GM21381 (cell line): Measurements from ENCODE around the gene COLEC11.
"Not testable (repeated sequence)": the region's sequence is repeated elsewhere in the genome, so short reads cannot be mapped to it uniquely, and the experiment has no call there.

Experiments used
- ATAC-seq: cut with Tn5 transposase; IDR thresholded peaks from one replicate; pipeline ENCODE4 v1.9.1; 2021; ENCODE audit warnings: mild to moderate bottlenecking, moderate library complexity; ENCODE audit not compliant: unreplicated experiment

COLEC11 gene

DNA sequence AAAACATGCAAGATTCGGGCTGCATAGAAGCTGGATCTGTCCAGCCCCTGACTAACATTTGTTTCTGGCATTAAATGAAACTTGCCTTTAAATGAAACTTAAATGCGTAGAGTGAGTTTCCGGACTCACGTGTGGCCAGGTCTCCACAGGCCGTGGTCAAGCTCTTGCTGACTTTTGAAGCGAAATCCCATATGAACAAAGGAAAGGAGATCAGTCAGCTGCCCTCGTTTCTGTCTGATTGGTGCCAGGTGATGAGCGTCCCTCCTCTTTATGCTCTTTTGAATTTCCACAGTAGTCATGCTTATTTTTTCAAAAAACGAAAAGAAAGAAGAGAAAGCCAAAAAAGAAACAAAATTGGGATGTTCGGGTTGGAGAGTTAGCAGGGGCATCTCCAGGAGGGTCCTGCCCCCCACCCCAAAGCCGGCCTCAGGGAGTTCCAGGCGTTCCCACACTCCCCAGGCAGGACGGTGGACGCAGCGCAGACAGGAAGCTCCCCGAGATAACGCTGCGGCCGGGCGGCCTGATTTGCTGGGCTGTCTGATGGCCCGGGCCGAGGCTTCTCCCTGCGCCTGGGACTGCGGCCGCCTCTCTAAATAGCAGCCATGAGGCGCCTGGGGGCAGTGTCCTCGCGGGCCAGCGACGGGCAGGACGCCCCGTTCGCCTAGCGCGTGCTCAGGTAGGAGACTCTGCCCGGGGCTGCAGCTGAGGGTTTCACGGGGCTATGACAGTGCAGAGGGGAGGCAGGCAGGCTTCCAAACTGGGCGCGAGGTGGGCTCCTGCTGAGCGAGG is at the start of gene COLEC11:
COLEC11 (plus strand) TSS at position 620 of the 789 bp plus-strand sequence. CDS start 9,229 bp downstream, outside the sequence.
- ATAC-seq: no peak

DNA sequence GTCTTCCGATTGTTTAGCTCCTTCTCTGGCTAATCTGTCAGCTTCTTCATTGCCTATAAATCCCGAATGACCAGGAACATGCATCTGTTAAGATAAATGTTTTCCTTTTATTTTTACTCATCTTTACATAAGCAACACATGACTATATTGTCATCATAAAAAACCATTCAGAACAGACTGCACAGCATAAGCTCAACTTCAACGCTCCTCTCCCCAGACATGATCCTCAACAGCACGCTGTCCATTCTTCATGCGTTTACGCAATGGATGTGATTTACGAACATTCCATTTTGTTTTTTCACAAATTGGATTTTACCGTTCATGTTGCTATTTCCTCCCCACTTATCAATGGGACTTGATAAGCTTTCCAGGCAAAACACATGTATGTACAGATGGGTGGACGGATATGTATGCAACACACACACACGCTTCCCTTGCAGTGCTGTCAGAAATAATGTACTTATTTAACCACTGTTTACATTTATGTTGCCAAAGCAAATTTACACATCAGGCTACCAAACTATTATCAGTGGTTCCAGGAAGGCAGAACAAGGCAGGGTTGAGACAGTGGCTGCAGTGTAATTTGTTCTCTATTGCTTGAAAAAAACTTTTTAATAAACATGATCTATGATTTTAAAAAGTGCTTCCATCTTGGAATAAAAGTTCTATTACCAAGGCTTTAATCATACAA is 49.0 kb upstream of the COLEC11 start:
- ATAC-seq: no peak

- no peak for ATAC-seq
Measured at GRCh38 chr2:3547915-3548314, 47.0 kb upstream of the COLEC11 start.

DNA sequence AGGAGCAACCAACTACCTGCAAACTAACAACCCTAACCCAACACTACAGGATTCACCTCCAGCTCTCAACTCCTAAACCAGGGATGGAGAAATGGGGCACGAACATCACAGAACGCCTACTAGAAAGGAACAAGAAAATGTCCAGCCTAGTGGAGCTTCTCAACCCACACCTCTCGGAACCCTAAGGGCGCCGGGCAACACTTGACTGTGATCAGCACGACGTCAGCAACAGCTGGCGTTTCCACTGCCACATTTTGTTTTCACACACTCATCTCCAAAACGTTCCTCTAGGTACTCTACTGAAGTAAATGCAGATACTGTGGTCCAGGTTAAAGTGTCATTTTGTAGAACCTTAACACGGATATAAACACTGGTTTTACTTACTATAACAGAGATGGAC is 41.0 kb upstream of the COLEC11 start:
- no peak for ATAC-seq

- ATAC-seq: peak; percentile 20
Measured at GRCh38 chr2:3557639-3558204, 37.2 kb upstream of the COLEC11 start.

DNA sequence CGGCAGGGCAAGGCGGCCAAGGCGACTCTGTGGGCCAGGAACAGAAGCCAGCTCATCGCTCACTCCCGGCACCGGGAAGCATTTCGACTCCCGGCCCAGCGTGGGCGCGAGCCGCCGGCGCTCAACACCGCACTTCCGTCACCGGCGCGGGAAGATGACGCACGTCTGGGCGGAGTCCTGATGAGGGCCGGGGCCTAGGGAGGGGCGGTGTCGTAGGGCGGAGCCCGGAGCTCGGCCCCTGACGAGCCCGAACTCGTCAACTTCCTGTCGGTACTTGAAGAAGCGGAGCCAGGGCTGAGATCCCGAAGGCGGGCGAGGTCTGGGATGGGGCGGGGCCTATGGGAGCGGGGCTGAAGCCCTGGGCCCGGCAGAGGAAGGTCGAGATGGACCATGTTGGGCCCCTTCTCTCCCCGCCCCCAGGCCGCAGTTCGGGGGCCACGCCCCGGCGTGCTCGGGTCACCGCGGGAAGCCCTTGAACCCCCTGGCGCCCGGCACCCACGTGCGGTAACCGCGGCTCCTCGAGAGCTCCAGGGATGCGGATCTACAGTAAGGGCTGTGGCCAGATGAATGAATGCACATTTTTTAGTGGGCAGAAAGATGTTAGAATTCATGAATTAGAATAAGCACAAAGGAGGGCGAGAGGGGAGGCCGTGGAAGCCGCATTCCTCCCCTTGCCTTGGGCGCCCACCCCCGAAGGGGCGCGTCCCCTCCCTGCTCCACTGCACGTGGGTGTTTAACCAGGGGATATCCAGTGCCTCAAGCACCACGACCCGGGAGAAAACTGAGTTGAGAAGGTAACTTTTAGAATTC is 36.5 kb upstream of the COLEC11 start, which contains the start of gene RNASEH1:
RNASEH1 (minus strand) TSS at position 129 of the 810 bp plus-strand sequence; CDS start at position 56, 73 bp downstream.
- ATAC-seq: peak; percentile 95

- peak; percentile 49 for ATAC-seq
Measured at GRCh38 chr2:3563521-3563976, 31.4 kb upstream of the COLEC11 start.

DNA sequence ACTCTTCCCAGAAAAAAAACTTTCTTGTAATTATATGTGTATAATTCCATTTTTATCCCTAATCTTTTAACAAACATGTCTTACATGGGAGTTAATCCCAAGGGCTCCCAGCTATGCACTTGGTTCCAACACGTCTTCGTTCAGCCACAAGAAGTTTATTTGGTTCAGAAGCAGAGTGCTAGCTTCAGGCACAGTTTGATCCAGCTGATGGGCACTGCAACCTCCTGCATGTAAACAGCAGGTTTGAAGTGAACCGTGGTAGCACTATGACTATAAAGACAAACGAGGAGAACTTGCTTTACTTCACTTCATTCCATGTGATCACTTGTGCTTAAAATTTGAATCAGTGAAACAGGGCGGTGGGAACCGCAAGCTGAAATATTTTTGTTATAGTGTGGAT is 29.8 kb upstream of the COLEC11 start:
- no peak for ATAC-seq

DNA sequence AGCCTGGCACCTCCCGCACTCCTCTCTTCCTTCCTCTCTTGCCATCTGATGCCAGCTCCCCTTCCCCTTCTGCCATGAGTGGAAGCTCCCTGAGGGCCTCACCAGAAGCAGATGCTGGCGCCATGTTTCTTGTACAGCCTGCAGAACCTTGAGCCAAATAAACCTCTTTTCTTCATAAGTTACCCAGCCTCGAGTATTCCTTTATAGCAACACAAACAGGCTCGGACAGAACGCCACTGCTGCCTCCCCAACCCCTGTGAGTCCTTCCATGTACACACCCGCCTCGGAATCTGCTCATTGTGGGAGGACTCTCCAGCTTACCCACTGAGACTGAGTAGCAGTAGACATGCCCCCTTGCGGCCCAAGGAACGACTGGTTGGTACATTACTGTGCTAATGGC is 28.1 kb upstream of the COLEC11 start:
- ATAC-seq: no peak

DNA sequence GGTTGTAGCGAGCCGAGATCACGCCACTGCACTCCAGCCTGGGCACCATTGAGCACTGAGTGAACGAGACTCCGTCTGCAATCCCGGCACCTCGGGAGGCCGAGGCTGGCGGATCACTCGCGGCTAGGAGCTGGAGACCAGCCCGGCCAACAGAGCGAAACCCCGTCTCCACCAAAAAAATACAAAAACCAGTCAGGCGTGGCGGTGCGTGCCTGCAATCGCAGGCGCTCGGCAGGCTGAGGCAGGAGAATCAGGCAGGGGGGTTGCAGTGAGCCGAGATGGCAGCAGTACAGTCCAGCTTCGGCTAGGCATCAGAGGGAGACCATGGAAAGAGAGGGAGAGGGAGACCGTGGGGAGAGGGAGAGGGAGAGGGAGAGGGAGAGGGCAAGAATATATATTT is 25.3 kb upstream of the COLEC11 start:
- ATAC-seq: not testable (repeated sequence)

GRCh38 chr2:3571284-3571683 is 23.6 kb upstream of the COLEC11 start:
- ATAC-seq: no peak

DNA sequence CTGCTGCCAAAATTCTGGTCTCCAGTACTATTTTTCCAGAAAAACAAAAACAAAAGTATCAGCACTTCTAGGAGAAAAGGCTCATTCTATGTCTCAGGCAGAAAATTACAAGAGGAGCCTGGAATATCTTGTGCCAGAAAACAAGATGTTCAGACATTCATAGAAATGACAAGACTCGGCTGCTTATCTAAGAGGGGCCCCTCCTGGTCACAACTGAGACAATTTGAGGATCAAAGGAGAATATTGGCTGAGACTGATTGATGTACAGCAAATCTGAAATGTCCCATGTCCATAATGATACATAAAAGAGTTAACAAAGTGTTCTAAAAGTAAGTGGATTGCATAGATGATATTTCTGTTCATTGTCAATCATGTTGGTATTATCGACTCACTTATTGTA is 22.3 kb upstream of the COLEC11 start:
- ATAC-seq: no peak

- ATAC-seq: no peak
Measured at GRCh38 chr2:3574155-3574554, 20.8 kb upstream of the COLEC11 start.

- peak; percentile 26 for ATAC-seq
Measured at GRCh38 chr2:3575534-3576262, 19.2 kb upstream of the COLEC11 start.

- not testable (repeated sequence) for ATAC-seq
Measured at GRCh38 chr2:3576263-3576630, 18.7 kb upstream of the COLEC11 start.

DNA sequence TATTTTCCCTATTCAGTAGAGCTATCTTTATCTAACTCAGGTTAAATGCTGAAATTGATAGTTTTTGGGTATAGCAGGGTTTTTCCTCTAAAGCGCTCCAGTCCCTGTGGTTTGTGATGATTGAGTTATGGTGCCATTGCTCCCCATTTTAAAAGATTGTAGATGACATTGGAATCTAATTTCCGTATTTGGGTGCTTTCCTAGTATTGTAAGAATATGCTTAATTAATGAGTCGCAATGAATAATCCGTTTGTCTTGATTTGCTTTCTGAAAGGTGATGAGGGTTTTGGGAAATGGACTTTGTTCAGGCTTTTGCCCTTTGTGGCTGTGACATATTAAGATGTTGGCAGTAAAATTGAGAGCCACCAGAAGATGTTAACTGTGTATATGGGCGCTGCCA is 15.9 kb upstream of the COLEC11 start:
- no peak for ATAC-seq

DNA sequence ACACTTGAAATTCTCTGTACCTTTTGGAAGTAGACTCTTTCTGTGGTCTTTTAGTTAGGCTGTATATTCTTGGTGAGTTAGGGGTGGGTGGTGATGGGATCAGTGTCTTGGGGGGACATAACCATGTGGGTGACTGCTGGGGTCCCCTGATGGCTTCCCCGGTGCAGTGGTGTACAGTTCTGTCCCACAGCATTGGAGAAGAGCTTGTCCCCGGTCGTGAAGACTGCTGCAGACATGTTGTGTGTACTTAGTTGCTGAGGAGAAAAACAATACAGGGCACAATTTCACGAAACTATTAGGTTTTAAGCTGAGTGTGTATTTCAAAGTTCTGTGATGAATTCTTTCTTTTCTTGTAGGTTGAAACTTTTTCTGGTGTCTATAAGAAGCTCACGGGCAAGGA is 14.5 kb upstream of the COLEC11 start:
- ATAC-seq: no peak

DNA sequence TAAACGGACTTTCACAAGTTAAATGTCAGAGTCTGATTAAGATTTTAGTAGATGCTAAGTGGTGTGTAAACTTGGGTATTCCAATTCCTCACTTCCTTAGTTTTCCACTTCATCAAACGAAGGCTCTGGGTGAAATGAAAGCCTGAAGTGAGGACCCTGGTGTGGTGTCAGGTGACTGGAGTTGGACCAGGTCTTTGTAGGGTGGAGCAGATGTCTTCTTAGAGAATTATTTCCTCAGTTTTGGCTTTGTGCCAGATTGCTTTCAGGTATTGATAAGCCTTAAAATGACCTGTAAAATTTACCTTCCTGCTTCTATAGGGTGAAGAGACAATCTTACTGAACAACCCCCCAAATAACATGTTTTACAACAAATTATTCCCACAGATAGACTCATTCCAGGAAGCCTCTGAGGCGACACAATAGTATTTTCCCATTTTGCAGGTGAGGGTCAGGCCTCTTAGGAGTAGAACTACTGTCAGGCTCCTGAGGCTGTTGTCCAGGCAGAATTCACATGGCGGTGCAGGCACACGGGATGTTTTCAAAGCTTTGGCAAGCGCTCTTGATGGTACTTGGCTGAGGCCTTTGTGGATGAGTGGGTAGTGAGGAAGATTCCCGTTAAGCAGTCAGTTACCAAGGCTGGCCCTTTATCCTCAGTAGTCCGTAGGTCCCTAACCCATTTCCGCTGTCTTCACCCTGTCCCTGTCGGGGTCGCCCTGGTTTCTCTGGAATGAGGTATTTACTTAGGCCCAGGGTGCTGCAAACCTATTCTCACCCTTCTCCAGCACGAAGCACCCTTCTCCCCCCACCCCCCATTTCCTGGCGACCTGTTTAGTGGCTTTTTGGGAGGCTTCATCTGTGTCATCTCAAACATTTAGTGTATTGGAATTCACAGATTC is 13.3 kb upstream of the COLEC11 start:
- no peak for ATAC-seq

GRCh38 chr2:3584076-3584475 is 10.8 kb upstream of the COLEC11 start:
- ATAC-seq: no peak
